Glomerular visceral epithelial cell (primary cell): ENCODE measurements around the gene GPATCH4.
"Not testable (repeated sequence)": the region's sequence is repeated elsewhere in the genome, so short reads cannot be mapped to it uniquely, and the experiment has no call there.

Source experiments
- DNase-seq: peaks from one replicate; pipeline ENCODE4 v3.0.0-alpha.2; 2016; ENCODE audit errors: extremely low spot score

Gene GPATCH4

DNA sequence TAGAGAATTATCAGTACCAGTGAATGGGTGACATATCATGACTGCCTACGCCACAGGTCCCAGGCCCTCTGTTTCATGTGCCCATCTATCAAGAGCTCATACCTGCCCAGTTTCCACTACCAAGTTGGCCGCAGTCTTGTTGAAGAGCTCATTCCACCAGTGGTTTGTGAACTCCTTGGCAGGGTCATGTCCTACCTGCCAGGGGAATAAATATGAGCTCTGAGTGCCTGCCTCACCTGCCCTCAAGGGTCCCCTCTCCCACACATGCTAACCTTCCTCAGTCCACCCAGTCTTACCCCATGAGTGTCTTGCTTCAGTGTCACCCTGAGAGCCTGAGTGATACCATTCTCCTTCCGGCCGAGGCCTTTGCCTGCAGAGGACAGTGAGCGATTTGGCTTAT, 3.2 kb downstream of the GPATCH4 start:
- DNase-seq: no peak

DNA sequence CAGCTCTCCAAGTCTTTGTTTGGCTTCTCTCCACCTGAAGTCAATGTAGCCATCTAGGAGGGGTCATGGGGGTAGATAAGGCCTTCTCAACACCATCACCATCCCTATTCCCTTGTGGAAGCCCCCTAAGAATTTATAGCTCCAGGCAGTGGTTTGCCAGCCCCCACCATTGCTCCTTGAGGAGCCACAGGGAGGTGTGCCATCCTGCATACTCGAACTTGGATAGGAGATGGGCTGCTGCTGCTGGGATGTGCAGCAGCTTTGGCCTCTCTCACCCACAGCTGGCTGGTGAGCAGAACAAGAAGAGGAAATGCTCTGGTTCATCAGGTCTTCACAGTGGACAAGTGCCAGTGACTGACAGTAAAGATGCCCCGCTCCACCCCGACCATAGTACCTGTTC, 4.9 kb downstream of the GPATCH4 start:
- DNase-seq: no peak

DNA sequence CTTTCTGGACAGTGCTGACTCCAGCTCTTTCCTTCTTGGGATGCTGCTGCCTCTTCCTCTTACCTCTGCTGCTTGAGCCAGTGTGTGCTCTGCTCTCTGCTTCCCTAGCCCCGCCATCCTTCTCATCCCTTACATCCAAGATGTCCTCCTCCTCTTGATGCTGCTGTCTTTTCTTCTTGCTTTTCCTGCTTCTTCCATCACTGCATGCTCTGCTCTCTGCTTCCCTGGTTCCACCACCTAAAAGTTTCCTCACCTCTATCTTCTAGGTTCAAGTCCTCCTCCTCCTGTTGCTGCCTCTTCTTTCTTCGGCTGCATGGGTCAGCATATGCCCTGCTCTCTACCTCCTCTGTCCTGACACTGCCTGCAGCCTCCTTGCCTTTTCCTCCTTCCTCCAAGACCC, 6.3 kb downstream of the GPATCH4 start:
- DNase-seq: no peak

DNA sequence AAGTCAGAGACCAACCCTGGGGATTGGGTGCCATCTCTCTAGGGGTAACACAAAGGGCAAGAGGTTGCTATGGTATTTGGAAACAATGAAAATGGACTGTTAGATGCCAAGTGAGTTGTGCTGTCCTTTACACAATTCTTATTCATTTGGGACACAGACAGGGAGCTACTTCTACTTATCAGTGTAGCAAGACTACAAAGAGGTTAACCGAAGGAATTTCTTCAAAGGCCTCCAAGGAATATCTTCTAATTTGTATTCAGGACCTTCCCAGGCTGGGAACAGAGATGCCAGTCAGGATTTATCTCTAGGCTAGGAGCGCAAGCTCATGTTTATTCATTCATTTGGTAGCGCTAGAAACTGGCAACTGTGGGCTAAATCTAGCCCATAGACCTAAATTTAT, 7.1 kb downstream of the GPATCH4 start:
- no peak for DNase-seq

DNA sequence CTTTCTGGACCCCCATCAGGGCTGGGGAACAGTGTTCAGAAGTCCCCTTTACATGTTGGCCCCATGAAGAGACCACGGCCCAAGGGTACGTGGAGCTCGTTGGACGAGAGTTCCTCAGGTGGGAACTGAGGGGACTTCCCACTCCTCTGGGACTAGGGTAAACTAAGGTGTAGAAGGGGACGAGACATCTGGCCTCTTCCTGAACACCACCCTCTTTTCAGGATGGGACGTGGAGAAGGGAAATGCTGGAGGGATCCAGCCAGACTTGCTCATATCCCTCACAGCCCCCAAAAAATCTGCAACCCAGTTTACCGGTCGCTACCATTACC, 7.7 kb downstream of the GPATCH4 start:
- DNase-seq: no peak

DNA sequence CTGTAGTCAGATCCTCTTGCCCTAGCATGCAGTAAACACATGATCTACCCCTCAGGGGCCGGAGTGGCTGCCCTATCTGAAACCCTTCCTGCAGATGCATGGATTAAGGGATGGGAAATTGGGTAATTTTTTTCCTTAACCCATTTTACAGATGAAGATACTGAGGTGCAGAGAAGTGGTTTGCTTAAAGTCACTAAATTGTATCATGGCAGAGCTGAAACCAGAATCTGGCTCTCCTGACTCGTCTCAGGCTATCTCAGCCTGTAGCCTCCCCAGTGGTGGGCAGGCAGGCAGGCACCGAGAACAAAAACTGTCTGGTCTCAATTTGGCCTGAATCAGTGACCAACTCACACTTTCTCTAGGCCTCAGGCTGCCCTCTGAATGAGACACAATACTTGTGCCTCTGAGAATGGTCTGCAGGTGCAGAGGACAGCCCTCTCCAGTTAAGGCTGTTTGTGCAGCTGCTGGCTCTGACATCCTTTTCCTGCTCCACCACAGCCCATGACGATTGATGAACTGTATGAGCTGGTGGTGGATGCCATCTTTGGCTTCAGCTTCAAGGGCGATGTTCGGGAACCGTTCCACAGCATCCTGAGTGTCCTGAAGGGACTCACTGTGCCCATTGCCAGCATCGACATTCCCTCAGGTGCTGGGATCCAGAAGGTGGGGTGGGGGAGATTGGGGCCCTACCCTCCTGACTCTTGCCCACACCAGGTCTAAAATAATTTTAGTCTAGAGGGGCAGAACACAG, 8.2 kb downstream of the GPATCH4 start:
- DNase-seq: no peak

DNA sequence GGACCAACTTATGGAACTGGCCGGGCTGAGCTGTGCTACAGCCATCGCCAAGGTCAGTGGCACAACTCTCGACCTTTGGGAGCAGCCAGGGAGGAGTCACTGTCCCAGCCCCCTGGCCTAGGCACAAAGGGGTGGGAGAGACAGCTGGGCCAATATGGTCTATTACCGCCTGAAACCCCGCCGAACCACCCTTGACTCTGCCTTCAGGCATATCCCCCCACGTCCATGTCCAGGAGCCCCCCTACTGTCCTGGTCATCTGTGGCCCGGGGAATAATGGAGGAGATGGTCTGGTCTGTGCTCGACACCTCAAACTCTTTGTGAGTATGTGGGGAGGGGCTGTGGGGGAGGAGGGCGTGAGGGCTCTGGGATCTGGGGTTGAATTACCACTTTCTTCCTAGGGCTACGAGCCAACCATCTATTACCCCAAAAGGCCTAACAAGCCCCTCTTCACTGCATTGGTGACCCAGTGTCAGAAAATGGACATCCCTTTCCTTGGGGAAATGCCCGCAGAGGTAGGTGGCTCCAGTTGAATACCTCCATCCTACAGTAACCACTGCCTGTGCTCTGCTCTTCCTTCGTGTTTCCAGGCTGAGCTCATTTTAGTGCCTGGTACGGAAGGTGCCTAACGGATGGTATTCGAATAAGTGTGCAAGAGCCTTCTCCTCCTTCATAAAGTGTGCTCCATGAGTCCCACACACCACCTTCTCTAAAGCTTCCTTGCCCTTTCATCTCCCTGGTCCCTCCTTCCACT, 8.9 kb downstream of the GPATCH4 start:
- no peak for DNase-seq

DNA sequence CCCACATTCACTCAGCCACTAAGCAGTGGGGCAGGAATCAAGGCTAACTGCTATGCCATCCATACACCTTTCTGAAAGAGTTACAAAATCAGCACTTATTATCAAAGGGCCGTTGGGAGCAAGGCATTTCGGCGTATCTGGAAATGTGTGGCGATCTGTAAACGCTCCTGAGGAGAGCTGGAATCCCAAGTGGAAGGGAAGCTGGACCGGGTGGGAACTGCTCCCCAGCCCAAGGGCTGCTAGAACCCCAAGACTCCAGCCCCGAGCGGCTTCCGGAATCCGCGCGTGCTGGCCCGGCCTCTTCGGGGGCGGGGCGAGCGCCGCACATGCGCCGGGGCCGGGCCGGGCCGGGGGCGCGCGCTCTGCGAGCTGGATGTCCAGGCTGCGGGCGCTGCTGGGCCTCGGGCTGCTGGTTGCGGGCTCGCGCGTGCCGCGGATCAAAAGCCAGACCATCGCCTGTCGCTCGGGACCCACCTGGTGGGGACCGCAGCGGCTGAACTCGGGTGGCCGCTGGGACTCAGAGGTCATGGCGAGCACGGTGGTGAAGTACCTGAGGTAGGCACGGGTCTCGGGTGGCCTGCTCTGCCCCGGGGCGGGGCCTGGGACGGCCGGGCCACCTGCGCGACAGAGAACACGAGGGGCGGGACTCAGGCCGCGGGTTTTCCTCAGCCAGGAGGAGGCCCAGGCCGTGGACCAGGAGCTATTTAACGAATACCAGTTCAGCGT, 9.7 kb downstream of the GPATCH4 start, which contains the start of gene NAXE:
TSS of gene NAXE (plus strand) at position 345 of the 726 bp plus-strand sequence. CDS start at position 374, 29 bp downstream.
- peak; percentile 80 for DNase-seq

DNA sequence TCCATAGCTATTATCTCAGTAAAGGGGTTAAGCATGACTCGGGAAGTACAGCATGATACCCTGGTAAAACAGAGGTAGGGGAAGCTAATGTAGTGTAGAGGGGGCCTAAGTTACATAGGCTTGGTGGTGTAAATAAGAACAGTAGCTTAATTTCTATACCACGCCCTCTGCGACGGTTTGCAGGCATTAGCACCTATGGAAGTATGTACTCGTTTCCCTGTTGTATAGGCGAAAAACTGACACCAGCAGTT, 10.2 kb downstream of the GPATCH4 start:
- no peak for DNase-seq

DNA sequence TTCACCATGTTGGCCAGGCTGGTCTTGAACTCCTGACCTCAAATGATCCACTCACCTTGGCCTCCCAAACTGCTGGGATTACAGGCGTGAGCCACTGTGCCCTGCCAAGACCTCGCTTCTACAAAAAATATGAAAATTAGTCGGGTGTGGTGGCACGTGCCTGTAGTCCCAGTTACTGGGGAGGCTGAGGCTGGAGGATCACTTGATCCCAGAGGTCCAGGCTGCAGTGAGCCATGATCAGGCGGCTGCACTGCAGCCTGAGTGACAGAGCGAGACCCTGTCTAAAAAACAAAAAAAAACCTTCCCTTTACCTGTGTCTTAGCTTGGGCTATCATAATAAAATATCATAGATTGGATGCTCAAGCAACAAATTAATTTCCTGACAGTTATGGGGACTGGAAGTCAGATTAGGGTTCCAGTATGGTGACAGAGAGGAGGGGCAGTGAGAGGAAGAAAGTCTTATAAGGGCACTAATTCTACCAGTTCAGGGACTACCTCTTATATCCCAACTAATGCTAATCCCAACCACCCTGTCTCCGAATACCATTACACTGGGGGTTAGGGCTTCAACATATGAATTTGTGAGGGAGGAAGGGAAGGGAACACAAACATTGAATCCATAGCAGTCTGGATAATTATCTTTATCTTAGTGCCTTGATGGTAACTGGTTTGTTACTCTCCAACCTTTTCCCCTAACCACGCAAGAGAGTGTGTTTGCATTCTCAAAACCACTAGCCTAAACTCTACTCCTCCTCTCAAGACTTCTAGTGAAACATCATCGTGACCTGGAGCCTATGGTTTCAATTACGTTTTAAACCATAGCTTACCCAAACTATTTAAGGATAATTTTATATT, 10.7 kb downstream of the GPATCH4 start:
- no peak for DNase-seq

DNA sequence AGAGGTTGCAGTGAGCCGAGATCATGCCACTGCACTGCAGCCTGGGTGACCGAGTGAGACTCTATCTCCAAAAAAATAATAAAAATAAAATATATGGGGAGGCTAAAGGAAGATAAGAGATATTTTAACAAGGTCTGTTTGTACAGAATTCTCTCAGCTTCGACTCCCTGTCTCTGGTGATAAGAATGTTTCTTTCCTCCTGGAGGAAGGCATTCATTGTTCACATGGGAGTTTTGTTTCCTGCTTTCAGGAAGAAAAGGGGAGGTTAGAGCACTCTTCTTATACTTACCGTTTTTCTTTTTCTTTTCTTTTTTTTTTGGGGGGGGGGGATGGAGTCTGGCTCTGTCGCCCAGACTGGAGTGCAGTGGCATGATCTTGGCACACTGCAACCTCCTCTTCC, 11.7 kb downstream of the GPATCH4 start:
- no peak for DNase-seq

DNA sequence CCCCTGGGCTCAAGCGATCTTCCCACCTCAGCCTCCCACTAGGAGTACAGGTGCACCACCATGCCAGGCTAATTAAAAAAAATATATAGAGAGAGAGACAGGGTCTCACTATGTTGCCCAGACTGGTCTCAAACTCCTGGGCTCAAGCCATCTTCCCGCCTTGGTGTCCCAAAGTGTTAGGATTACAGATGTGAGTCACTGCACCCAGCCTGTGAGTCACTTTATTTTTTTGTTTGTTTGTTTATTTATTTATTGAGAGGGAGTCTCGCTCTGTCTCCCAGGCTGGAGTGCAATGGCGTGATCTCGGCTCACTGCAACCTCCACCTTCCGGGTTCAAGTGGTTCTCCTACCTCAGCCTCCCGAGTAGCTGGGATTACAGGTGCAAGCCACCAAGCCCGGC, 13.4 kb downstream of the GPATCH4 start:
- DNase-seq: not testable (repeated sequence)

DNA sequence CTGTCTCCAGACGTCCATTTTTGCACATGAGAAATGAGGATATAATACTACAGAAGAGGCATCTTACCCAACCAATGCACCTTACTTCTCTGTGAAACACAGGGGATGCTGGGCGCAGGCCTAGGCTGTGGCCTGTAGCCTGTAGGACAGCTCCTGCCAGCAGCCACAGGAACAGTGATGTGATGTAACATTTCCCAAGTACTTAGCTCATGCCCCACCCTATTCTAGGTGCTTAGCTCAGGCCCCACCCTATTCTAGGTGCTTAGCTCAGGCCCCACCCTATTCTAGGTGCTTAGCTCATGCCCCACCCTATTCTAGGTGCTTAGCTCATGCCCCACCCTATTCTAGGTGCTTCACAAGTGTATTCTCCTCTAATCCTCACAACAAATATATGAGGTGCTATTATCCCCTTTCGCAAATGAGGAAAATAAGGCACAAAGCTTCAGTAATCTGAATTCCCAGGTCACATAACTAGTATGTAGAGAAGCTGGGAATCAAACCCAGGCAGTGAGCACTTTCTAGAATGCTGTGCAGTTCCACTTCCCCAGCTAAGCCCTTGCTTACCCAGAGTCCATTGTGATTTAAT, 14.3 kb downstream of the GPATCH4 start:
- DNase-seq: no peak

DNA sequence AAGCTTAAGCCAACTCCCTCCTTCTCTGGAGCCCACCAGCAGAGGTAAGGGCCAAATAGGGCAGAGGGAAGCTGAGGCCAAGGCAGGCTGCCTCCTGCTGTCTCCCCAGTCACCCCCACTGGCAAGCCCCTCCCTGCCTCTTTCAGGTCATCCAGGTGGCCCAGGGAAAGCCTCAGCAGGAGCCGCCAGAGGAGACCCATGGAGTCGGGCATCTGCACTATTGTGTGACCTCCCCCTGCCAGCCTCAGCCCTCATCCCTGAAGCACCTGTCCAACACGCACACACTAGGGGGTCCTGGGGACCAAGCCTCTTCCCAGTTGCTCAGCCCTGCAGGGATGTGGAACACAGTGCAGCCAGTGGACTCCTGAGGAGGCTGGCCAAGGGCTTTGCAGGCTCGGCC, 15.0 kb downstream of the GPATCH4 start:
- no peak for DNase-seq

DNA sequence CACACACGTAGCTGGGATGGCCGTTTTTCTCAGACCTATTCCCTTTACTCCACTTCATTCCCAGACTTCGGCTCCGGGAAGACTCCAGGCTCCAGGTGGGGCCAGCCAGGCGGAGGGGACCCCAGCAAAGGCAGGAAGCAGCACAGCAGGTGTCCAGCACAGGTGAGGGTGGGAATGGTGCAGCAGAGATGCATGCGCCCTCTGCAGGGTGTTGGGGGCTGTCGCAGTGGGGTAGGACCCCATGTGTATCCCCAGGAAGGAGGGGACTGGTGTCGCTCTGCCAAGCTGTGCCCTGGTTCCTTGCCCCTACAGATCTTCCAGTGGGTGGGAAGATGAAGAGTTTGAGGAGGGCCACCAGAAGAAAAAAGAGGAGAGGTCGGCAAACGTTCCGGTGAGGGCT, 16.5 kb downstream of the GPATCH4 start:
- DNase-seq: no peak

DNA sequence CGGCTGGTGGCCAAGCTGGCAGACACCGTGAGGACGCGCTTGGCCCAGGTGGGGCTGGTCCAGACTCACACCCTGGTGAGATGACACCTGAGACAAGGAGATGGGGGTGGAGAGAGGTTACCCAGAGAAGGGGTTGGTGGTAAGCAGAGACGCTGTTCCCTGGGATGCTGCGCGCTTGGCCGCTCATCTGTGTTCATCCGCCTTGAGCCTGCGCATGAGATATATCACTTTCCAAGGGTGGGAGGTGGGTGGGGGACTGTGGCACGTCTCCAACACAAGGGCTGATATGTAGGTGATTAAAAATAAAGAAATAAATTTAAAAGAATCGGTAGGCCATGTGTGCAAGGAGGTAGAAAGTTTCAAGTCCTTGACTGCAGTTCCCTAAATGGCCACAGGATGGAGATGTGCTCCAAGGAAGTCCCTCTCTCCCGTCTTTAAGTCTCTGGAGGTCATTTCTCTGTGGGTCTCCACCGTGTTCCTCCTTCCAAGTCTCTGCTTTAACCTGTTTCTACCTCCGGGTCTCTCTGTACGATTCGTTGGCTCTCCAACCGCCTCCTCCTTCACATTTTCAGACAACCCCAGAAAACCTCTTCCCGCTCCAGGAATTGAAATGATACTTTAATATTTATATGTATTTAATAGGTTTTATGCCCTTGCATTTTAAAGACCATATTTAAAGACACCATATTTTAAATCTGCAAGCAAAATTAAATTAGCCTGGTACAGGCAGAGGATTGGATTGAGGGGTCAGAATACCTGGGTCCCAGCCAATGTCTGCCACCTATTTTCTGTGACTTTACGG, 17.3 kb downstream of the GPATCH4 start:
- peak; percentile 85 for DNase-seq

DNA sequence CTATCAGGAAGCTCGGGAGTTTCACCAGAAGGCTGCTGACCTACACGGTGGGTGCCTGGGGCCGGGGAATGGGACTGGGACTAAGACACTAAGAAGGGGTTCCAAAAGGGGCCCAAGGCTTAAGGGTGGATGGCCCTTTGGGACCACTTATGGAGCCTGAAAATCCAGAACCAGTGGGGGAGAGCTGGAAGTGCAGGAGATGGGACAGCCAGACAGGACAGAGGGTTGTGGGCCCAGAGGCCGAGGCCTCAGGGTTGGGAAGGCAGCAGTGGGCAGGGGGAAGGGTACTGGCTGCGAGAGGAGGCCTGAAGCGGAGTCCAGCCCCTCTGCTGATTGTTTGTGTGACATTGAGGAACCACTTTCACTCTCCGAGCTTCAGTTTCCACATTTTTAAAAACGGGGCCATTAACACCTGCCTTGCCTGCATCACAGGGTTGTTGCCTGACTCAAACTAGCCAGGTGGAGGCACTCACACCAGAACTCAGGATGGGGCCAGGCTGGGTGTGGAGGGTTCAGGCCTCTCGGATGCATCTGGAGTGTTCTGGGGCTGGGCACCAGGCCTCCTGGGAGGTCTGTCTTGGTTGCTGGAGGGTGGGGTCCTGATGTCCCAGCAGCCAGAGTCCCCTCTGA, 18.8 kb downstream of the GPATCH4 start:
- no peak for DNase-seq

DNA sequence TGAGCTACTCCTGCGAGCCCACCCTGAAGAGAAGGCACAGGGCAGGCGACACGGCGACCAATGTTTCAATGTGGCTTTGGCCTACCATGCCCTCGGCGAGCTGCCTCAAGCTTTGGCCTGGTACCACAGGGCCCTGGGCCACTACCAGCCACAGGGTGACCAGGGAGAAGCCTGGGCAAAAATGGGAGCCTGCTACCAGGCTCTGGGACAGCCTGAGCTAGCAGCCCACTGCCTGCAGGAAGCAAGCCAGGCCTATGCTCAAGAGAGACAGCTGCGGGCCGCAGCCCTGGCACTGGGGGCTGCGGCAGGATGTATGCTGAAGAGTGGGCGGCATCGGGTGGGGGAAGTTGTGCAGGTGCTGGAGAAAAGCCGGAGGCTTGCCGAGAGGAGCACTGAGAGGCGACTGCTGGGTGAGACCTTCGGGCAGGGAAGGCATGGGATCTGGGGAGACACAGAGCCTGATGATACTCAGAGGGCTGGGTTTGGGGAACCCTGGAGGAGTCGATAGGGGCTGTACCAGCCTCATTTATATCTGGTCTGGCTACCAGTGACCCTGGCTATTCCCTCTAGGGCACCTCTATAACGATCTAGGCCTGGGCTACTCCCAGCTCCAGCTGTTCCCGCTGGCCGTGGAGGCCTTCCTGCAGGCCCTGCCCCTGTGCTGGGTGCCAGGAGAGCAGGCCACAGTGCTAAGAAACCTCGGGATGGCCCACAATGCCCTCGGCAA, 19.5 kb downstream of the GPATCH4 start:
- no peak for DNase-seq

DNA sequence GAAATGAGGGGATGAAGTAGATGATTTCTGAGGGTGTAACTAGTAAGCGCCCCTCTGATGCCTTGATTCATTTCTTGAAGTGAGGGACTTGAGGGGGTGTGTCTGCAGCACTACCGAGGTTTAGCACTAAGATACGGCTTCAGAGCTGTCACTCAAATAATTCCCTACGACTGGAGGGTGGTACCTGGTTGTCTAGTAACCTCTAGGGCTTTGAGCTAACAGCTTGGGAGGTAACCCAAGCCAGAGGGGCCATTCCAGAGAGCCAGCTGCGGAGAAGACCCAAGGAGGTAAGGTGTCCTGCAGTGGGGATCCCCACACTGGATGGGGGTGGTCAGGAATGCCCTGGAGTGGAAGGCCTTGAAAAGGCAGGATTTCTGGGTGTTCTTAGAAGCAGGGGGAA, 21.8 kb downstream of the GPATCH4 start, which contains the start of gene TTC24:
TSS of gene TTC24 (plus strand) at position 252 of the 400 bp plus-strand sequence. CDS start 1,642 bp downstream, outside the sequence.
- DNase-seq: no peak

DNA sequence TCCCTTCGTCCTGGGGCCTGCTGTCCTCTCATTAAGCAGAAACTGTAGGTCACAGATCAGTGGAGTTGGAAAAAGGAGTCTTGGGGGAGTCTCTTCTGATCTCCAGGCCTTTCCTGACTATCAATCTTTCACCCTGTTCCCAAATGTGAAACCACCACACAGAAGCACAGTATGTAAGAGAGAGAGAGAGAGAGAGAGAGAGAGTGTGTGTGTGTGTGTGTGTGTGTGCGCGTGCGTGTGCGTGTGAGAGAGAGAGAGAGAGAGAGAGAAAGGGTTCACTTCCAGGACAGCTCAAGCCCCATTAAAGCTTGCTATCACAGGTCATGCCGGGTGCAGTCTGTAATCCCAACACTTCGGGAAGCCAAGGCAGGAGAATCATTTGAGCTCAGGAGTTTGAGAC, 23.2 kb downstream of the GPATCH4 start:
- DNase-seq: no peak
